Epithelial cell of esophagus (primary cell): Measurements from ENCODE around the gene SLC25A13.

Source experiments
- DNase-seq: peaks from one replicate; pipeline ENCODE4 v3.0.0; 2010; ENCODE audit warnings: low read depth
- H3K4me3 ChIP-seq: 2 replicates; pipeline ENCODE4 v1.5.1; 2011; ENCODE audit warnings: mild to moderate bottlenecking, low read length, control low read depth
- CTCF ChIP-seq: IDR thresholded peaks from 2 replicates; pipeline ENCODE4 v1.5.1; 2011; ENCODE audit warnings: low read depth, mild to moderate bottlenecking, low read length, control low read depth, inconsistent platforms; ENCODE audit not compliant: insufficient read depth; ENCODE audit errors: missing control alignments

SLC25A13 gene

GRCh38 chr7:96225251-96225650 lies 96.6 kb downstream of the SLC25A13 start:
- no peak for TF ChIP-seq CTCF
- no peak for DNase-seq
- H3K4me3 ChIP-seq: no peak overlapping the region

- DNase-seq: peak; percentile 24
- no peak overlapping the region for H3K4me3 ChIP-seq
- TF ChIP-seq CTCF: no peak
Observed at GRCh38 chr7:96224685-96225084, 97.2 kb downstream of the SLC25A13 start.

- no peak for DNase-seq
- no peak overlapping the region for H3K4me3 ChIP-seq
- no peak for TF ChIP-seq CTCF
Observed at GRCh38 chr7:96224073-96224472, 97.8 kb downstream of the SLC25A13 start.

- no peak for DNase-seq
- no peak overlapping the region for H3K4me3 ChIP-seq
- no peak for TF ChIP-seq CTCF
Observed at GRCh38 chr7:96221888-96222287, 100.0 kb downstream of the SLC25A13 start.

GRCh38 chr7:96219378-96220130 lies 102.3 kb downstream of the SLC25A13 start:
- H3K4me3 ChIP-seq: no peak overlapping the region
- peak; percentile 93 for DNase-seq
- TF ChIP-seq CTCF: no peak

GRCh38 chr7:96218664-96219243 lies 103.1 kb downstream of the SLC25A13 start:
- H3K4me3 ChIP-seq: no peak overlapping the region
- no peak for TF ChIP-seq CTCF
- DNase-seq: no peak

GRCh38 chr7:96217147-96217546 lies 104.8 kb downstream of the SLC25A13 start:
- H3K4me3 ChIP-seq: no peak overlapping the region
- no peak for TF ChIP-seq CTCF
- DNase-seq: no peak
